Neural cell (in vitro differentiated cells): ENCODE results near the gene CFAP43. TPM values are rescaled to one million over a fixed set of nuclear protein-coding genes. Genes with fewer than 3 reads are reported as not detected.

Experiments used
- H2AFZ ChIP-seq: fragments of 200-600, 300-800 bp; sonication (generic), shearing (Covaris generic); 2 replicates; pipeline ENCODE4 v1.6.0; 2014; ENCODE audit warnings: low read depth, mild to moderate bottlenecking, antibody characterized with exemption, low read length, moderate library complexity
- H3F3A ChIP-seq: fragments of 200-600 bp; shearing (Covaris generic); 2 replicates; pipeline ENCODE4 v1.6.1; 2016; ENCODE audit warnings: mild to moderate bottlenecking, moderate library complexity, mixed read lengths, antibody characterized with exemption, low read length; ENCODE audit not compliant: insufficient read depth, poor library complexity, severe bottlenecking
- H3K27ac ChIP-seq: fragments of 200-600, 300-800 bp; sonication (generic), shearing (Covaris generic); 2 replicates; pipeline ENCODE4 v1.5.1; 2014; ENCODE audit warnings: mild to moderate bottlenecking, low read length, moderate library complexity
- H3K27me3 ChIP-seq: fragments of 300-800, 200-600 bp; sonication (generic), shearing (Covaris generic); 2 replicates; pipeline ENCODE4 v1.6.0; 2014; ENCODE audit warnings: mild to moderate bottlenecking, low read depth, low read length, moderate library complexity; ENCODE audit not compliant: insufficient read depth
- H3K36me3 ChIP-seq: fragments of 300-800, 200-600 bp; sonication (generic), shearing (Covaris generic); 2 replicates; pipeline ENCODE4 v1.5.1; 2014; ENCODE audit warnings: mild to moderate bottlenecking, antibody characterized with exemption, low read length, moderate library complexity; ENCODE audit not compliant: insufficient read depth
- H3K4me2 ChIP-seq: fragments of 300-800, 200-600 bp; sonication (generic), shearing (Covaris generic); 2 replicates; pipeline ENCODE4 v1.6.0; 2014; ENCODE audit warnings: mild to moderate bottlenecking, low read length
- H3K4me3 ChIP-seq: fragments of 300-800, 200-600 bp; sonication (generic), shearing (Covaris generic); 2 replicates; pipeline ENCODE4 v1.5.1; 2014; ENCODE audit warnings: mild to moderate bottlenecking, low read length, moderate library complexity
- H3K79me2 ChIP-seq: fragments of 200-600 bp; shearing (Covaris generic); replicated peaks from 2 replicates; pipeline ENCODE4 v1.6.0; 2014; ENCODE audit warnings: mild to moderate bottlenecking, low read length, moderate library complexity; ENCODE audit not compliant: insufficient read depth
- H3K9ac ChIP-seq: fragments of 300-800, 200-600 bp; sonication (generic), shearing (Covaris generic); 2 replicates; pipeline ENCODE4 v1.6.1; 2016; ENCODE audit warnings: mild to moderate bottlenecking, low read length, mixed read lengths
- H3K9me2 ChIP-seq: fragments of 200-600 bp; shearing (Covaris generic); 2 replicates; pipeline ENCODE4 v1.6.1; 2016; ENCODE audit warnings: mild to moderate bottlenecking, low read length, mixed read lengths; ENCODE audit not compliant: insufficient read depth
- H3K9me3 ChIP-seq: fragments of 200-600, 300-800 bp; sonication (generic), shearing (Covaris generic); 2 replicates; pipeline ENCODE4 v1.6.1; 2016; ENCODE audit warnings: mild to moderate bottlenecking, mixed run types, low read length, moderate library complexity, mixed read lengths
- H4K20me1 ChIP-seq: fragments of 200-600 bp; shearing (Covaris generic); 2 replicates; pipeline ENCODE4 v1.6.1; 2016; ENCODE audit warnings: mild to moderate bottlenecking, mixed run types; ENCODE audit not compliant: insufficient read depth
- EP300 ChIP-seq: fragments of 450-650 bp; conservative IDR thresholded peaks from 2 replicates; pipeline ENCODE4 v1.6.1; 2014; ENCODE audit warnings: antibody characterized with exemption, mild to moderate bottlenecking, moderate library complexity; ENCODE audit not compliant: poor library complexity, severe bottlenecking
- EZH2 ChIP-seq: fragments of 200-600, 300-800 bp; shearing (Covaris generic), sonication (generic); IDR thresholded peaks from 2 replicates; pipeline ENCODE4 v1.6.1; 2014; ENCODE audit warnings: antibody characterized with exemption, low read length, borderline replicate concordance, mild to moderate bottlenecking; ENCODE audit not compliant: insufficient read depth, poor library complexity, severe bottlenecking
- MXI1 ChIP-seq: fragments of 450-650 bp; conservative IDR thresholded peaks from 2 replicates; pipeline ENCODE4 v1.6.1; 2014; ENCODE audit warnings: antibody characterized with exemption, mild to moderate bottlenecking; ENCODE audit not compliant: poor library complexity, severe bottlenecking
- POLR2AphosphoS5 ChIP-seq: IDR thresholded peaks from 2 replicates; pipeline ENCODE4 v1.6.1; 2012
- RAD21 ChIP-seq: fragments of 450-650 bp; conservative IDR thresholded peaks from 2 replicates; pipeline ENCODE4 v1.6.1; 2014; ENCODE audit warnings: antibody characterized with exemption, mild to moderate bottlenecking, moderate library complexity
- REST ChIP-seq: IDR thresholded peaks from 2 replicates; pipeline ENCODE4 v1.6.1; 2012; ENCODE audit warnings: borderline replicate concordance
- SMC3 ChIP-seq: fragments of 450-650 bp; conservative IDR thresholded peaks from 2 replicates; pipeline ENCODE4 v1.6.1; 2014; ENCODE audit warnings: antibody characterized with exemption, mild to moderate bottlenecking, moderate library complexity; ENCODE audit not compliant: poor library complexity
- TAF1 ChIP-seq: IDR thresholded peaks from 2 replicates; pipeline ENCODE4 v1.6.1; 2012; ENCODE audit warnings: low read depth
- polyA plus RNA-seq: library from polyadenylated mRNA; depleted of rRNA; stranded (reverse); fragments of >200 nt; gene quantifications from 2 replicates; pipeline ENCODE4 v1.2.3, GENCODE V29; 2014
- TF ChIP-seq, protein P1 (sequence below): fragments of 450-650 bp; IDR thresholded peaks from 2 replicates; pipeline ENCODE4 v1.5.1; 2014; ENCODE audit warnings: antibody characterized with exemption, mild to moderate bottlenecking, moderate library complexity; ENCODE audit not compliant: poor library complexity, severe bottlenecking

CFAP43 gene
- polyA plus RNA-seq, 1 donor from 2014 or later = 5.0 TPM

DNA sequence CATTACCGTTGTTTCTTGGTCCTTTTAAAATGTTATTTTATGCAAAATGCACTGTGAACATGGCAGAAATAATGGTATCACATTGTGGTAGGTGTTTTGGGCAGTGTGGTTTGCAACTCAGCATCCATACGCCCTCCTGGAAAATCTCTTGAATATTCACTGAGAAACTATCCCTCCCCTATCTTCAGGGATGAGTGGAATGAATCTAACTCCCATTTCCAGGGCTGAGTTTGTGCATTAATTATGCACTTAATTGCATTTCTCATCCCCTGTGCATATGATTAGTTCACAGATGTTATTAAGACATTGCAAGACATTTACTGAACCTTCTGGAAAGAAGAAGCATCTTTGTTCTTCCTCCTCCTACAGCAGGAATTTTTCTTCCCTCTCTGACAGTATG lies 36.5 kb downstream of the CFAP43 start:
- H3F3A ChIP-seq = no peaks in the 10 kb centered on the region
- TF ChIP-seq, protein P1, sequence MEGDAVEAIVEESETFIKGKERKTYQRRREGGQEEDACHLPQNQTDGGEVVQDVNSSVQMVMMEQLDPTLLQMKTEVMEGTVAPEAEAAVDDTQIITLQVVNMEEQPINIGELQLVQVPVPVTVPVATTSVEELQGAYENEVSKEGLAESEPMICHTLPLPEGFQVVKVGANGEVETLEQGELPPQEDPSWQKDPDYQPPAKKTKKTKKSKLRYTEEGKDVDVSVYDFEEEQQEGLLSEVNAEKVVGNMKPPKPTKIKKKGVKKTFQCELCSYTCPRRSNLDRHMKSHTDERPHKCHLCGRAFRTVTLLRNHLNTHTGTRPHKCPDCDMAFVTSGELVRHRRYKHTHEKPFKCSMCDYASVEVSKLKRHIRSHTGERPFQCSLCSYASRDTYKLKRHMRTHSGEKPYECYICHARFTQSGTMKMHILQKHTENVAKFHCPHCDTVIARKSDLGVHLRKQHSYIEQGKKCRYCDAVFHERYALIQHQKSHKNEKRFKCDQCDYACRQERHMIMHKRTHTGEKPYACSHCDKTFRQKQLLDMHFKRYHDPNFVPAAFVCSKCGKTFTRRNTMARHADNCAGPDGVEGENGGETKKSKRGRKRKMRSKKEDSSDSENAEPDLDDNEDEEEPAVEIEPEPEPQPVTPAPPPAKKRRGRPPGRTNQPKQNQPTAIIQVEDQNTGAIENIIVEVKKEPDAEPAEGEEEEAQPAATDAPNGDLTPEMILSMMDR = no peak
- no peak for TF ChIP-seq EP300
- TF ChIP-seq RAD21 = no peak
- no peak for TF ChIP-seq TAF1
- no peak for TF ChIP-seq REST
- TF ChIP-seq MXI1 = no peak
- no peak for TF ChIP-seq SMC3
- no peak for TF ChIP-seq POLR2AphosphoS5
- TF ChIP-seq EZH2 = no peak

DNA sequence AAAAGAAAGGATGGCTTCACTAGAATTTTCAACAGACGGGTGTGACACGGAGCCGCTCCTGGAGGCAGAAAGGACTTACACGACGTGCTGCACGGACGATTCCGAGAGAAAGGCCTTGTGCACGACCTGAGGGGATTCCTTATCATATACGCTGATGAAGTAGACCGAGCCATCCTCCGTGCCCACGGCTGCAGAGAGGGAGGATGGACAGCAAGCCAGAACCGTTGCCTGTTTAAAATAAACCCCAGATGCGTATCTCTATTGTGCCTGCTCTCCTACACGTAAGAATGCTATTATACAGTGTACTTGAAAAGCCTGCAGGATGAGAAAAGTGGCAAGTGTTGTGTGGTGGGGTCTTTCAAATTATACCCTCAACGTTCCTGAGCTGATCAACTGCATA lies 38.4 kb downstream of the CFAP43 start:
- H3K79me2 ChIP-seq = no peaks in the 10 kb centered on the region
- TF ChIP-seq EZH2 (no peak), EP300 (no peak), MXI1 (no peak), RAD21 (no peak), POLR2AphosphoS5 (no peak), TAF1 (no peak), REST (no peak), SMC3 (no peak)
- TF ChIP-seq, protein P1 = no peak
- H3K9me3 ChIP-seq = no peaks in the 10 kb centered on the region
- no peaks in the 10 kb centered on the region for H3K9me2 ChIP-seq
- H3K27me3 ChIP-seq = no peaks in the 10 kb centered on the region
- no peak overlapping the region for H3K4me3 ChIP-seq
- no peaks in the 10 kb centered on the region for H3F3A ChIP-seq
- no peaks in the 10 kb centered on the region for H3K36me3 ChIP-seq
- no peak overlapping the region for H3K27ac ChIP-seq
- no peak overlapping the region for H3K4me2 ChIP-seq
- H4K20me1 ChIP-seq = no peaks in the 10 kb centered on the region
- no peak overlapping the region for H2AFZ ChIP-seq
- H3K9ac ChIP-seq = no peak overlapping the region

More for the DNA sequence above, 36.5 kb downstream of the CFAP43 start:
- Histone ChIP-seq H3K79me2 (no peaks in the 10 kb centered on the region), H3K9ac (no peak overlapping the region), H3K9me3 (no peaks in the 10 kb centered on the region), H3K27ac (no peak overlapping the region), H3K9me2 (no peaks in the 10 kb centered on the region), H4K20me1 (no peaks in the 10 kb centered on the region), H3K36me3 (no peaks in the 10 kb centered on the region), H2AFZ (no peak overlapping the region), H3K4me2 (no peak overlapping the region), H3K27me3 (no peaks in the 10 kb centered on the region), H3K4me3 (no peak overlapping the region)
